Vagina (tissue), 2 donors: Measurements from ENCODE around the gene KCNK18.

Experiments
- CTCF ChIP-seq, 3 experiments: fragments of 450-650 bp in 2 of 3; fragments of 200-600 bp in 1 of 3; sonication (generic) in 1 of 3; IDR thresholded peaks; one replicate each; pipeline ENCODE4 v1.5.1; 2017 to 2019; ENCODE audit warnings: antibody characterized with exemption in 3 of 3, mild to moderate bottlenecking in 2 of 3, moderate library complexity in 2 of 3
- POLR2A ChIP-seq, 2 donors: fragments of 450-650 bp; IDR thresholded peaks; one replicate each; pipeline ENCODE4 v1.6.1; 2017; ENCODE audit warnings: antibody characterized with exemption in 2 of 2, mild to moderate bottlenecking in 2 of 2, moderate library complexity in 2 of 2
- POLR2AphosphoS5 ChIP-seq, 2 donors: sonication (generic); formaldehyde crosslinking; IDR thresholded peaks; one replicate each; pipeline ENCODE4 v1.9.0; 2017; ENCODE audit warnings: antibody characterized with exemption in 2 of 2, mild to moderate bottlenecking in 2 of 2, low read depth in 1 of 2; ENCODE audit not compliant: insufficient read depth in 1 of 2

DNA sequence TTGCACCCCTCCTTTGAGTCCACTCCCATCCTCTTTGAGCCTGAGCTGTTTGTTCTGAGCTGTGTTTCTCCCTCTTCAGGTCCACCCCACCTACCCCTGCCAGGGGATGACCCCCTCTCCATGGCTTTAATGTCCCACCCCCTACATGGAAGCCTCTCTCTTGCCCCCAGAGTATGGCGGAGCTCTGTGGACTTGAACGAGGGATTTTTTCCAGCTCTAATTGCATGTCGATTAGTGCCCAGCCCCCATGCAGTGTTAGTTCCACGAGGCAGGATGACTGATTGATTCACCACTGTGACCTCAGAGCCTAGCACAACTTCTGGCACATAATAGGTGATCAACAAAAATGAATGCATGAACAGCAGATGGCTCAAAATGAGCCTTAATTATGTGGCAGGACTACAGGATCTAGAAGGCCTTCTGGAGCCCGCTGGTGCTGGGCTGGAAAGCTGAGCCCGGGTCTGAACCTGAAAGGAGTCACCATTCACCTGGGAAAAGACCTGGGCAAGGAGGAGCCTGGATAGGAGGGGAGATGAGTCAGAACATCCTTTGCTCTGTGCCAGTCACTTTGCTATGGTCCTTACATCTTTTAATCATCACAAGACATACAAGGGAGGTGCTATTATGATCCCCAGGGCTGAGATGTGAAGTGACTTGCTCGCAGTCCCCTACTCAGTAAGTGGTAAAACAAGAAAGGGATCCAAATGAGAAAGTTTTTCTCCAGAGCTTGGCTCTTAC lies 26.6 kb downstream of the KCNK18 start:
- no peak for TF ChIP-seq CTCF (IDR thresholded peaks at IDR 0.05)
- no peak for TF ChIP-seq POLR2AphosphoS5 (IDR thresholded peaks at IDR 0.05; ENCODE audit: insufficient read depth in 1 of 2, low read depth in 1 of 2)
- TF ChIP-seq POLR2A (IDR thresholded peaks at IDR 0.05) = no peak
